HUDEP-2 (cell line): ENCODE measurements around the gene KLF11.

Source experiments
- DNase-seq, 76 experiments: peaks; one replicate each; lab custom pipeline; 2025; ENCODE audit not compliant: unreplicated experiment in 76 of 76; lab: John Stamatoyannopoulos, UW

KLF11 gene

DNA sequence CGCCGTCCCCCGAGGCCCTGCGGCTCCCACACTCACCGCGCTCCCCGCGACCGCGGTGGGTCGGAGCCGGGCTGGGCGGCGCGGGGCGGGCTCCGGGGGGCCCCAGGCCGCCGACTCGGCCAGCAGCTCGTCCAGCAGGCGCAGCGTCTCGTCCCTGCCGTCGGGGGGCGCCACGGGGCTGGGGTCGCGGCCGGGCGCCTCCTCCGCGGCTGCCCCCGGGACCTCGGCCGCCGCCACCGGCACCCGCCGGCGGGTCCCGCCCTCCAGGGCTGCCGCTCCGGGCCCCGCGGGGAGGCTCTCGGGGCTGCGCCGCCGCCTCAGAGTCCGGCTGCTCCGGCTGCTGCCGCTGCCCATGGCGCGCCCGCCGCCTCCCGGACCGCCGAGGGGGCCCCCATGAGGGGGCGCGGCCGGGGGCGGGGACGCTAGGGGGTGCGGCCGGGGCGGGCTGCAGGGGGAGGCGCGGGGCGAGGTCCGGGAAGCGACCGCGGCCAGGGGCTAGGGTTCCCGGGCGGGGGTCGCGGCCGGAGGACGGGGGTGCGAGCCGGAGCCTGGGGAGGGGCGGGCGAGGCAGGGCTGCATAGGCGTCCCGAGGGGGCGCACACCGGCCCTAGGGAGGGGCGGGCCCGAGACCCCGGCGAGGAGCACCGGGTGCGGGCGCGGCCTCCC, 36.7 kb downstream of the KLF11 start, which contains the start of gene CYS1:
Gene CYS1 (minus strand): TSS at position 542 of the 666 bp plus-strand sequence. CDS start 188 bp downstream, at position 354.
- DNase-seq: no peak

DNA sequence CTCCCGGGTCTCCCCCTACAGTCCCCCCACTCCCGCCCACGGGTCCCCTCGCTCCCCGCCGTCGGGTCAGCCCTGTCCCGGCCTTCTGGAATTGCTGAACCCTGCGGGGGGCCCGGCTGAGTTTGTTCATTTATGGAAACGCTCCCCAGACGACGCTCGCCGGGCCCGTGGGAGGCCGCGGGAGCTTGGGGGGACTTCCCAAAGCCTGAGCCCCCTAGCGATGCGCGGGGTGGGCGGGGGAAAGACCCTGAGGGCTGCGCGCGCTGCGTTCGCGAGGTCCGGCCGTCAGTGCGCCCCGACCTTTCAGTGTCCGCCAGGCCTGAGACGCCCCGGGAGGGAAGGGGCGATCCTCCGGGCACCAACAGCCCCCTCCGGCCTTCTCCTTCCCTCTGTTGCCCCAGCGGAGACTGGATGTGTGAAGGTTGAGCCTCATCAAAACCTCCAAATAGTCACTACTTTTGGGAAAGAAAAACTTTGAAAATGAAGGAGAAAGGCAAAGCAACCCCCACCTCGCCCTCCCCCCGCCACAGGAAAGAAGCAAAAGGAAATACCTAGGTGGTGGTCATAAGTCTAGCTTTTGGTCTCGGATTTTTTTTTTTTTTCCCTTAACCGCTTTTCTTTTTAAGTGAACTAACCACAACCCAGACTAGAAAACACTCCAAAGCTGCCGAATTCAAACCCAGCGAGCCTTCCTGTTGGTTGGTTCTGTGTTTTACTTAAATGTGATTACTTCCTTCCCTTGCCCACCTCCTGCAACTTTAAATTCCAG, 37.4 kb downstream of the KLF11 start:
- DNase-seq: no peak

DNA sequence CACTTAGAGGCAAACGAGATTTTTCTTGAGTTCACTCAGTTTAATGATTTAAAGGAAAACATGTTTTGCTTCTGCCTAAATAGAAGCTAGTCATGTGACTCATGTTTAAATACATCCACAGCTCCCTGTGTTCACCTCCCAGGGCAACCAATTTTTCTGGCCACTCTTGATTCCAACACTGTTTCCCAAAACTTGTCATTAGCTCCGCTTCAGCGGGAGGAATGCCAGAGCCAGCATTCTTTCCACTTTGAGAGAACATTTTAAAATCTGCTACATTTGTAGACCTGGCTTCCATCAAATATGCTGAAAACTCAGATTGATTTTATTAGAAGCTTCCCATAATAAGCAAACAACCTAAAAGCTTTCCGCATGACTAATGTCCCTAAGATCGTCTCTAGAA, 39.7 kb downstream of the KLF11 start:
- no peak for DNase-seq

DNA sequence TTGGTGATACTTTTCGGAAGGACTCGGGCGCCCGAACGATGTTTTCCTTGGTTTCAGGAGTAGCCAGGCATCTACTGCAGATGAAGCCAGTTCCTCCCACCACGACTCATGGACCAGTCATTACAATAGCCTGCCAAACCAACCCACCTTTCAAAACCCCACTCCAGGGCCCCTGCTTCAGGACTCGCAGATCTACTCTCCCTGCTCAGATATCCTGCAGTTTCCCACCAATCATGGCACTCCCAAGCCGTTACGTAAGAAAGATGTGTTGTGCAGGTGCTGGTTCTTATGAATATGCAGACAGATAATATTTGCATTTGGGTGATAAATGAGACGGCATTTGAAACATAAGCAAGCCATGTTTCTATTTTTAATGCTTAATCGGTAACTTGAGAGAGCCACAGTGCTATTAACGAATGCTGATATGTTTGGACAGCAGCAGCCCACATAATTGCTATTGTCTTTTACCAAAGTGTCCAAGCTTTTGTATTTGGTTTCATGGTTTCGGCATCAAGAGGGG, 40.4 kb downstream of the KLF11 start:
- no peak for DNase-seq

DNA sequence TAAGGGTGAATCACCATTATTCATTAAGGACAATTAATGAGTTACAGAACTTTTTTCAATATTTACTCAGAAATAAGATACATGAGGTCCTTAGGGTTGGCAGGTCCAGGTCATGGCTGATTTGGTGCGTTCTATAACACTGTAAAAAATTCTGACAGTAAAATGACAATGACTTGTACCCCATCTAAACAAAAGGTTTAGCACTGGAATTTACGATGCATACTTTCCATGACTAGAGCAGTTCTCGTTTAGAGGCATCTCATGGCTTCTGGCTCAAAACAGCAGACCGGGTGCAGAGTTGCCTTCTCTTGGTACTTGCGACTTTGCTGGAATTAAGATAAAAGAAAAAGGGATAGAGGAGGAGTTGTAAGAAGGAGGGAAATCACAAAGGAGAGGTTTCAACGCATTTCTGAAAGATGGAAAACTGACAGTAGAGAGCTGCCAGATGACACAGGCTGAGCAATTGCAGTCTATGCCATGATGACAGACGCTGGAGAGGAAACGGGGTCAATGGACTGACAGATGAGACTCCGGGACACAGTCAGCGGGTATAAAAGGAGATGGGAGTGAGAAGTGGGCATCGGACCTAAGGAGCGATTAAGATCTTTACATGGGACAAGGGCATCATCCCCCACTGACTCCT, 41.0 kb downstream of the KLF11 start:
- DNase-seq: no peak

DNA sequence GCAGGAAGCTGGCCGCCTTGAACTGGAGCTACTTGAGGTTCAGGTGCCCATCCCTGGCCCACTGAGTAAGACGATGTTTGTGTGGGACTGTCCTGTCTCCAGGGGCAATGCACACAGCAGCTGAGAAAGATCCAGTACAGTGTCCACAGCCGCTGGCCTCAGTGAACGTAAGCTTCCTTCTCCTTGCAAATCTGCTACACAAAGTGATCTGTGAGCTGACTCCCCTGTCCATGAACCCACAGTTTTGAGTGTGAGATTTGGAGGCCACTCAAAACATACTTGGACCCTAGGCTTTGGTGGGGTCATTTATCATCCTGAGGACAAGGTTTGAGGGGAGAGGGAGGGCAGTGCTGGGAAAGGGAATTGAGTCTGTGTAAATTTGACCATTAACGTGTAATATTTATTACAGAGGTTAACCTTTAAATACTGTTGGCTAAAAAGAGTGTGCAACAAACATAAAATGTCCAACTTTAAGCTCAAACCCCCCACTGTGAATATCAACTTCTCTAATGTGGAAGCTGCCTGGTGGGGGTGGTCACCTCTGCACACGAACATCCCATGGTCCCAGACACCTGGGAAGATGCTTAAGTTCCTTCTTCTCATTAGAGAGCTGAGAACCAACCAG, 41.8 kb downstream of the KLF11 start:
- no peak for DNase-seq

DNA sequence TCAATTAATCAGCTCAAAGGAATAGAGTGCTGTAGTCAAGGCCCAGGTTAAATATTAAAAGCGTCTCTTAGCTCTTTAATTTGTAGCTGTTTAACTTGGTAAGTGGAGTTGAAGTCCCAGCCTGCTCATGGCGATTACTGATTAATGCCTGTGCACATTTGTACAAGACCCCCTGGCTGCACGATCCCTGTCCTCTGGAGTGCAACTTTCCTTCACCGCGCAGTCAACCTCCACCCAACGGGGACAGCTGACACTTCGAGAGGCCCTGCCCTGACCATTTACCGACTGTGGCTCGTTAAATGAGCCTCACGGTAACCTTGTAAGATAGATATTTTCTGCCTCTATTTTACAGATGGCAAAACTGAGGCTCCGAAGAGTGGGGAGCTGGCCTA, 42.3 kb downstream of the KLF11 start:
- DNase-seq: no peak

DNA sequence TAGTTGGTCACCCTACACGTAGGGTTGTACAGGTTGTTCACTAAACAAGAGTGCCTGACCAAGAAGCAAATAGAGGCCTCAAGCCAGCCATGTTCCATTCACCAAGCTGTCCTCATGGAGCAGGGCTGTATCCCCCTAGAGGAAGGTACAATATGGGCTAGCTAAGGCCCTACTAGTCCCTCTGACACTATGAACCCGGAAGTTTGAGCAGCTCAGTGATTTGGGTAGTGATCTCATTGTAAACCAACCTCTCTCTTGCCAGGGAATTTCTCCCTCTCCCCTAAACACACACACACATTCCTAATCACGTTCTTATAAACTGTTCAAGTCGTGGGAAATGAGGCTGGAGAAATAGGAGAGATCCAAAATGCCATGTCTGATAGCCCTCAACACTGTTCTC, 43.6 kb downstream of the KLF11 start:
- DNase-seq: no peak

DNA sequence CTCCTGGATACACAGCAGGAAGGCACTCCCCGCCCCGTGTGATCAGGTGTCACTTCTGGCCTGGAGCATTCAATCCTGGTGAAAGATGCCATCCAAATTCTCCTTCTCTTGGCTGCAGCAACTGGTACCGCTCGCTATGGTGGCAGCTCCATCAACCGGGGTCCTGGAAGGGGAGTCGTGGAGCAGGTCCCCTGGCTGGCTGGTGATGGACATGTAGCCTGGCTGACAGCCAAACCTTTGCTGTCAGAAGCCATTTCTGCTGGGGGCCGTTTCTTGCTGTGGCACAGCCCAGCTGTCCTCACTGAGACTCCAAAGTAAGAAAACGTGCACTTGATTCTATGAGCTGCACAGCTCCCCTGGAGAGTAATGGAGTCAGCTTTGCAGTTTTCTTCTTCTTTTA, 44.0 kb downstream of the KLF11 start:
- no peak for DNase-seq

DNA sequence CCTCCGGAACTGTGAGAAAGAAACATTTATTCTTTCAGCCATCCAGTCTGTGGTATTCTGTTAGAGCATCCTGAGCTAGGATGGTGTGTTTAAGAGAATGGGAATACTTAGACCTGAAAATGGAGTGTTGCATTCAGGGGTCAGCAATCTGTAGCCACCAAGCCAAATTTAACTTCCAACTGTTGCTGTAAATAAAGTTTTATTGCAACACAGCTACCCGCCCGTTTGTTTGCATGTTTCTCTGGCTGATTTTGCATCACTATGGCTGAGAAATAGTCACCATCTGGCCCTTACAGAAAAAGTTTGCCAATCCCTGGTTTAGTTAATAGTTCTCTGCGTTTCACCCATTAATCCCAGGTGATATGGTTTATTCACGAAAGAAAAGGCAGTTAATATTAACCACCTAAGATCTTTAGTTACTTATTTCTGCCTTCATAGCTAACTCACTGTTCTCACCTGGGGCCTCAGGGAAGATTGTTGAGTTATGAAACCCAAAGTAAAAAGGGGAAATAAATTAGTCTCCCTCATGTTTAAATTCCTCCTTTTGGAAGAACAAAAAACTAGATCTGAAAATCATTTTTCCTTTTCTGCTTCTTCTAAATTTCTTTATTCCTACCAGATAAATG, 46.3 kb downstream of the KLF11 start:
- DNase-seq: no peak

DNA sequence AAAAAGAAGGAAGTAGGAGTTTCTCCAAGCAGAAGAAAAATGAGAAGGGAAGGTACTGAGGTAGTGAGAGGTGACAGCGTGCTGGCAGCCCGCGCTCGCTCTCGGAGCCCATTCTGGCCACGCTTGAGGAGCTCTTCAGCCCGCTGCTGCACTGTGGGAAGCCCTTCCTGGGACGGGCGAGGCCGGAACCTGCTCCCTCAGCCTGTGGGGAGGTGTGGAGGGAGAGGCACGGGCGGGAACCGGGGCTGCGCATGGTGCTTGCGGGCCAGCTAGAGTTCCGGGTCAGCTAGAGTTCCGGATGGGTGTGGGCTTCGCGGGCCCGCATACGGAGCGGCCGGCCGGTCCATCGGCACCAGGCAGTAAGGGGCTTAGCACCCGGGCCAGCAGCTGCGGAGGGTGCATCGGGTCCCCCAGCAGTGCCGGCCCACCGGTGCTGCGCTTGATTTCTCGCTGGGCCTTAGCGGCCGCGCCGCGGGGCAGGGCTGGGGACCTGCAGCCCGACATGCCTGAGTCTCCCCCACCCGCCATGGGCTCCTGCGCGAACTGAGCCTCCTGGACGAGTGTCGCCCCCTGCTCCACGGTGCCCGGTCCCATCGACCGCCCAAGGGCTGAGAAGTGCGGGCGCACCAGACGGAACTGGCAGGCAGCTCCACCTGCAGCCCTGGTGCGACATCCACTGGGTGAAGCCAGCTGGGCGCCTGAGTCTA, 48.0 kb downstream of the KLF11 start:
- DNase-seq: peak in 7 of 76 experiments; percentile 2 to 24 (median 10)

DNA sequence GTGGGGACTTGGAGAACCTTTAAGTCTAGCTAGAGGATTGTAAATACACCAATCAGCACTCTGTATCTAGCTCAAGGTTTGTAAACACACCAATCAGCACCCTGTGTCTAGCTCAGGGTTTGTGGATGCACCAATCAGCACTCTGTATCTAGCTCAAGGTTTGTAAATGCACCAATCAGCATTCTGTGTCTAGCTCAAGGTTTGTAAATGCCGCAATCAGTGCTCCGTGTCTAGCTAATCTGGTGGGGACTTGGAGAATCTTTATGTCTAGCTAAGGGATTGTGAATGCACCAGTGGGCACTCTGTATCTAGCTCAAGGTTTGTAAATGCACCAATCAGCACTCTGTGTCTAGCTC, 48.5 kb downstream of the KLF11 start:
- peak in 2 of 76 experiments; percentile 11 to 26 for DNase-seq

DNA sequence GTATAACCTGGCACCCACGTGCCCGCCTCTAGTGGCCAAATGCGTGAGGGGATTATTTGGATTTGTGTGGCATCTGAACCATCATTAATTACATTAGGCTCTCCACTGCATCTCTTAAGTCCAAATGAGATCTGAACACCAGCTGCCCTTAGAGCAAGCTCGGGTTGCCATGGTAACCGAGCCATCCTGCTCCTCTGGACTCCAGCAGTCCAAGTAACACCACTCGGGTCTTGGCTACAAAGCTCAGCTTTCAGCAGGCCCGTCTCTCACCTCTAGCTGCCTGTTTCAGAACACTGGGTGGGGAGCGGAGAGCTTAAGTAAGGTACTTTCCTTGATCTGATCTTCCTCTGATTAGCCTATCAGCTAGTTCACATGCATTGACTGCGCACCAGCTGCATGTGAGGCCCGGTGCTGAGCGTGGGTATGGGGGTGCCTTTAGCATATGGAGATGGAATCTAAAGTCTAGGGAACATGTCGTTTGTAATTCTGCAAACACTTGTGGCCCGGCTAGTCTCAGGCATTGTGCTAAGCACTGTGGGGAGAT, 51.0 kb downstream of the KLF11 start:
- DNase-seq: no peak

DNA sequence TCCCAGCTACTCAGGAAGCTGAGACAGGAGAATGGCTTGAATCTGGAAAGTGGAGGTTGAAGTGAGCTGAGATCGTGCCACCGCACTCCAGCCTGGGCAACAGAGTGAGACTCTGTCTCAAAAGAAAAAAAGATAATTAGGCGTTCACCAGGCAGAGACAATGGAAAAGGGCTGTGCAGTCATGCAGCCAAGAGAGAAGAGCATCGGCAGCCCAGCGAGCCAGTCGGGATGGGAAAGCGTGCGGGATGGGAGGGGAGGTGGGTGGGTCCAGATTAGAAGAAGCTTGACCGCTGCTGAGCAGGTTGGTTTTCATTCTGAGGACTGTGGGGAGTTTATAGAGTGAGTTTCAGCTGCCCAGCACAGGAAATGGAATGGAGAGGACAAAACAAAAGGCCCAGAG, 51.8 kb downstream of the KLF11 start:
- no peak for DNase-seq

DNA sequence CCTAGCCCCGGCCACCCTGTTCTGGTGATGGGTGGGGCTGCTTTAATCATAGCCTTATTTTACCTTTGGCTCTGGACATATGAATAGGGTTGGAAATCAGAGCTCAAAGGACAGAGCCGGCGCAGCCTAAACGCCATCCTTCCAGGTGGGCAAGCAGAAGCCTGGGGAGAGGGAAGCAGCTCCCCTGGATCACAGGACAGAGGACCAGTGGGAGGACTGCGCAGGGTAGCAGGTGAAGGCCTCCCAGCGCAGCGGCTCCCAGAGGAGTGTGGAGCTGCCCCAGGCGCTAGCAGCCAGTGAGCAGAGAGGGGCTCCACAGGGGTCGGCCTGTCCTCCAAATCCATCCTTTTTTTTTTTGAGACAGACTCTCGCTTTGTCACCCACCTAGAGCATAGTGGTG, 53.3 kb downstream of the KLF11 start:
- DNase-seq: no peak

DNA sequence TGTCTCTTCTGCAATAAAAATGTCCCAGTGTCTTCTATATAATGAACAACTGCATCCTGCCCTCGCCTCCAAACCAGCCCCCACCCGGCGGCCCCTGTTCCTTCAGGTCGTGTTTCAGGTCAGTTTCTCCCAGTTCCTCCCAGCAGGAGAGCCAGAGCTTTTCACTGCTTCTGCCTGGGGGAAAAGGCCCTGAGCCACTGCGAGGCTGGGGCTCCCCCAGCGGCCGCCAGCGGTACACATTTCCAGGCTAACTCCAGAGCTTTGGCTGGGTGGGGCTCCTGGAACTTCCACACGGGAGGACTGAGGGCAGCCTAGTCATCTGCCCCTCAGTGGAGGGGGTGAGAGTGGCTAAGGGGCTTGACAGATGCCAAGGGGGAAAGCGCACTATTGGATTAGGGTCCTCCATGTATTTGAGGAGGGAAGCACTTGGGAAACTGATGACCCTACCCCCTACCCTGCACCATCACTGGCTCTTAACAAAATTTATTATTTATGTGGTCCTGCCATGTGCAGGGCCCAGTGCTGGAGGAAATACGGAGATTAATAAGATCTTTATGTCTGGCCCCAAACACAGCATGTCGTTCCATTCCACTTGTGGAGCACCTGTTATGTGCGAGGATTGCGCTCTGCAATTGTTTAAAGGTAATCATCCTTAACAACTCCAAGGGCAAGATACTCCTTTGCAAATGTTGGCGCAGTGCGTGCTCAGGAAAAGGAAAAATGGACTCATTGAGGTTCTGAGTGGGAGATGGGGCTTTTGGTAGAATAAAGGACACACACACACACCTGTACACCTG, 54.2 kb downstream of the KLF11 start:
- peak in 40 of 76 experiments; percentile 1 to 52 (median 22) for DNase-seq

DNA sequence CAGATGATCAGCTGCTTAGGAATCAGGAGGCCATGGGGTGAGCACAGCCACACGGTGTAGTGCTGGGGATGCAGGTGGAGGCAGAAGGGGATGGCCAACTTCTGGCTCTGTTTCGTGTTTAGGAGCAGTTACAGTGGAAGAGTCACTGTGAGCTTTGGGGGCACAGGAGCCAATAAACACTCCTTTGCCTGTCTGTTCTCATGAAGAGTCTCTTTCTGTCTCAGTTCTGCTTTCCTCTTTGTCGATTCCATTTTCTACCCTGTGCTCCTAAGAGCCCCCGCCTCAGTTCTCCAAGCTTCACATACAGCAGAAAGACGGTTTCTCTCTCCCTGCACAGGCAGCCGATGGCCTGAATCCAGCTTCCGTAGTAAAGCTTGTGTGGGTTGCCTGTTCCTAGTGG, 58.1 kb downstream of the KLF11 start:
- DNase-seq: no peak

DNA sequence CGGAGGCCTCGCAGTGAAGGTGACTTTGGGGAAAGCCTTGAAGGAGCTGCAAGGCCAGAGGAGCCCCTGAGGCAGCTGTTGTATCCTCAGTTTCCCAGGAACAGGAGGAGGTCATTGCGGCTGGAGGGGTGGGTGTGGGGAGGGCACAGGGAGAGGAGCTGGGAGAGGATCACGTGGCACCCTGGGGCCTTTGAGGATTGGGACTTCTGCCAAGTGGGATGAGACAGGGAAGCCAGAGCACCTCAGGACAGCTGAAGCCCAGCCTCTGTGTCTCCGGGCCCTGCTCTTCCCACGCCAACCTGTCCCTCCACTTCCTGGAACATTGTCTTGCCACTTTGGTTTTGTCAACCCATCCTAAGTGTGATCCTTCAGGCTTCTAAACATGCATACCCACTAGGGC, 59.8 kb downstream of the KLF11 start:
- DNase-seq: no peak
